Uterus (tissue), 2 donors: ENCODE measurements around the gene CAMK2B.

Experiments
- POLR2A ChIP-seq, 2 donors: fragments of 450-650 bp; IDR thresholded peaks; one replicate each; pipeline ENCODE4 v1.6.1; 2016; ENCODE audit warnings: antibody characterized with exemption in 2 of 2, mild to moderate bottlenecking in 1 of 2, moderate library complexity in 1 of 2
- TF ChIP-seq, protein P1 (sequence below), 4 experiments: fragments of 200-600 bp in 2 of 4; fragments of 450-650 bp in 2 of 4; sonication (generic) in 2 of 4; IDR thresholded peaks; one replicate each; pipeline ENCODE4 v1.5.1; 2016 to 2019; ENCODE audit warnings: antibody characterized with exemption in 4 of 4, mild to moderate bottlenecking in 2 of 4, moderate library complexity in 1 of 4

DNA sequence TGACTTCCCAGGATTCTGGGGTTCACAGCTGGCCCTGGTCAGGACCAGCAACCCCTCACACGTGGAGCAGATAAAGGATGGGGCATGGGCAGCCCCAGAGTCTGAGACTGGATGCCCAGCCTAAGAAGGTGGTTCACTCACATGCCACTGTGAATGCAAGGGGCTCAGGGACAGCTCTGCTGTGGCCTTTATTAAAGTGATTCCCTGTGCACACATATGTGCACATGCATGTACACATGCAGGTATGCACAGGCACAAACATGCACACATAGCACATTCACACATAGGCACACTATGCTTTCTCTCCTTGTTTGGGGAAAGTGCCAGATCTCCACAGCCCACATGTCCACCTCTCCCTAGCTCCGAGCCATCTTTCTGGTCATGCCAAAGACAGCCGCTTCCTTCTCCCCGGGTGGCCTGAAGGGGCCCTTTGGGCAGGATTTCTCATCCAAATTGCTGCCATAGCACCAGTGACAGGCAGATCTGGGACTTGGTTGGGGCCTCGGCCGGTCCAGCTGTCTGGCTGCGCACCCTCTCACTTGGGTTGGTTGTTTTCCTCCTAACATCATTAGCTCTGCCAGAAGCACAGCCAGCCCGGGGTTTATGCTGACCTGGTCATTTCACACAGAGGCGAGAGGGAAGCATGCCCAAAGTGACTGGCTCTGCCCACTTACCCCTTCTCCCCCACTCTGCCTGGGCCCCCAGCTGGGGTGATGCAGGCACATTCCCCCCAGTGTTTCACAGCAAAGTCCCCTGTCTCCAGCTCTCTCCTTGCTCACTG lies 137.6 kb downstream of the CAMK2B start:
- TF ChIP-seq, protein P1, sequence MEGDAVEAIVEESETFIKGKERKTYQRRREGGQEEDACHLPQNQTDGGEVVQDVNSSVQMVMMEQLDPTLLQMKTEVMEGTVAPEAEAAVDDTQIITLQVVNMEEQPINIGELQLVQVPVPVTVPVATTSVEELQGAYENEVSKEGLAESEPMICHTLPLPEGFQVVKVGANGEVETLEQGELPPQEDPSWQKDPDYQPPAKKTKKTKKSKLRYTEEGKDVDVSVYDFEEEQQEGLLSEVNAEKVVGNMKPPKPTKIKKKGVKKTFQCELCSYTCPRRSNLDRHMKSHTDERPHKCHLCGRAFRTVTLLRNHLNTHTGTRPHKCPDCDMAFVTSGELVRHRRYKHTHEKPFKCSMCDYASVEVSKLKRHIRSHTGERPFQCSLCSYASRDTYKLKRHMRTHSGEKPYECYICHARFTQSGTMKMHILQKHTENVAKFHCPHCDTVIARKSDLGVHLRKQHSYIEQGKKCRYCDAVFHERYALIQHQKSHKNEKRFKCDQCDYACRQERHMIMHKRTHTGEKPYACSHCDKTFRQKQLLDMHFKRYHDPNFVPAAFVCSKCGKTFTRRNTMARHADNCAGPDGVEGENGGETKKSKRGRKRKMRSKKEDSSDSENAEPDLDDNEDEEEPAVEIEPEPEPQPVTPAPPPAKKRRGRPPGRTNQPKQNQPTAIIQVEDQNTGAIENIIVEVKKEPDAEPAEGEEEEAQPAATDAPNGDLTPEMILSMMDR (IDR thresholded peaks at IDR 0.05): no peak
- no peak for TF ChIP-seq POLR2A (IDR thresholded peaks at IDR 0.05)
